Adrenal gland (tissue), 5 donors: ENCODE data around the gene DDX59.

Experiments used
- CTCF ChIP-seq, 6 experiments: fragments of 450-650 bp in 4 of 6; fragments of 200-600 bp in 2 of 6; sonication (generic) in 1 of 6; IDR thresholded peaks; 1 replicate in 5 of 6; 2 replicates in 1 of 6; pipeline versions ENCODE4 v1.5.1 to v1.8.0; 2016 to 2021; ENCODE audit warnings: antibody characterized with exemption in 6 of 6, mild to moderate bottlenecking in 2 of 6, moderate library complexity in 1 of 6
- POLR2A ChIP-seq, 2 donors: fragments of 450-650 bp; IDR thresholded peaks; one replicate each; pipeline ENCODE4 v1.6.1; 2017; ENCODE audit warnings: antibody characterized with exemption in 2 of 2, mild to moderate bottlenecking in 2 of 2, moderate library complexity in 1 of 2
- donor health status: DM: no; HTN: no; CAD: no.

DNA sequence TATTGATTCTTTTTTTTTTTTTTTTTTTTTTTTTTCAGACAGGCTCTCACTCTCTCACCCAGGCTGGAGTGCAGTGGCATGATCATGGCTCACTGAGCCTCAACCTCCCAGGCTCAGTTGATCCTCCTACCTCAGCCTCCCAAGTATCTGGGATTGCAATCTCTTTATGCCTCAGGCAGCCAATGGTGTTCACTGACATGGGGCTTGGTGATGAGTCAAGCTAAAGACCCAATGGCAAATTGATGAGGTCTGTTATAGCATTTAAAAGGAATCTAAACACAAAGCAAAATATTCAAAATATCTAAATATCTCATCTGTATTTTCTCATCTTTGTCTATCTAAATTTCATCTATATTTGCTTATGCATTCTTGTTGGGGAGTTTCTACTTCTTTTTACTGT is 38.5 kb upstream of the DDX59 start:
- TF ChIP-seq POLR2A (IDR thresholded peaks at IDR 0.05) (no peak), CTCF (IDR thresholded peaks at IDR 0.05) (no peak)
